ENCODE measurements around the gene BANF2.

GRCh38 chr20:17757496-17757895 lies 57.7 kb downstream of the BANF2 start:
- TF ChIP-seq EZH2 (IDR thresholded peaks at IDR 0.05) = no peak
- no peak for TF ChIP-seq POLR2AphosphoS5 (IDR thresholded peaks at IDR 0.05; ENCODE audit: borderline replicate concordance, low read depth, low read length)
